Suprapubic skin (tissue), 4 donors: ENCODE results near the gene CLSTN3. TPM values are rescaled to one million over a fixed set of nuclear protein-coding genes. Genes with fewer than 3 reads are reported as not detected.

Source experiments
- DNase-seq, 2 donors: peaks; one replicate each; pipeline ENCODE4 v3.0.0-alpha.2; 2019; ENCODE audit warnings: low spot score in 2 of 2
- H3K27ac ChIP-seq: fragments of 200-600 bp; sonication (generic); one replicate; pipeline ENCODE4 v1.5.1; 2019
- H3K27me3 ChIP-seq: fragments of 200-600 bp; sonication (generic); one replicate; pipeline ENCODE4 v1.5.1; 2019
- H3K36me3 ChIP-seq: fragments of 200-600 bp; sonication (generic); one replicate; pipeline ENCODE4 v1.5.1; 2019
- H3K4me1 ChIP-seq: fragments of 200-600 bp; sonication (generic); one replicate; pipeline ENCODE4 v1.5.1; 2019
- H3K4me3 ChIP-seq: fragments of 200-600 bp; sonication (generic); one replicate; pipeline ENCODE4 v1.5.1; 2019; ENCODE audit warnings: mild to moderate bottlenecking
- H3K9me3 ChIP-seq: fragments of 200-600 bp; sonication (generic); one replicate; pipeline ENCODE4 v1.5.1; 2019
- CTCF ChIP-seq, 2 donors: fragments of 200-600 bp in 1 of 2; fragments of 450-650 bp in 1 of 2; sonication (generic) in 1 of 2; IDR thresholded peaks; one replicate each; pipeline ENCODE4 v1.5.1; 2016 to 2019; ENCODE audit warnings: antibody characterized with exemption in 2 of 2, mild to moderate bottlenecking in 1 of 2, moderate library complexity in 1 of 2
- EP300 ChIP-seq: sonication (generic); formaldehyde crosslinking; IDR thresholded peaks from one replicate; pipeline ENCODE4 v1.6.1; 2017; ENCODE audit warnings: antibody characterized with exemption
- POLR2A ChIP-seq, 2 donors: fragments of 450-650 bp; IDR thresholded peaks; one replicate each; pipeline ENCODE4 v1.6.1; 2017; ENCODE audit warnings: antibody characterized with exemption in 2 of 2, mild to moderate bottlenecking in 2 of 2, moderate library complexity in 2 of 2
- POLR2AphosphoS5 ChIP-seq, 3 donors: sonication (generic); formaldehyde crosslinking; IDR thresholded peaks; one replicate each; pipeline ENCODE4 v1.6.1; 2017; ENCODE audit warnings: antibody characterized with exemption in 3 of 3
- WGBS: methylation state at CpG from one replicate; pipeline ENCODE4 v1.1.5; 2018; 5-methylcytosine and 5-hydroxymethylcytosine counted together
- total RNA-seq, 4 donors: library from RNA; depleted of rRNA; stranded (reverse); fragments of >200 nt; gene quantifications; one replicate each; pipeline ENCODE4 v1.1.0, GENCODE V29; 2016

CLSTN3 gene
- total RNA-seq, 4 donors from 2014 or later: 29.9 to 69.8 (median 39.1) TPM

GRCh38 chr12:7158781-7159609 is 28.8 kb downstream of the CLSTN3 start:
- H3K4me1 ChIP-seq: peaks cover 41% of the 10 kb centered on the region
- WGBS: 53% methylated on average over 7 of the region's 10 CpGs
- no peak overlapping the region for H3K27ac ChIP-seq
- no peak for DNase-seq
- H3K9me3 ChIP-seq: no peaks in the 10 kb centered on the region
- peaks cover 3% of the 10 kb centered on the region for H3K36me3 ChIP-seq
- no peak overlapping the region for H3K4me3 ChIP-seq
- peaks cover 5% of the 10 kb centered on the region for H3K27me3 ChIP-seq
- TF ChIP-seq POLR2A (IDR thresholded peaks at IDR 0.05) (no peak), CTCF (IDR thresholded peaks at IDR 0.05) (no peak), POLR2AphosphoS5 (IDR thresholded peaks at IDR 0.05) (no peak)

GRCh38 chr12:7160183-7160582 is 30.0 kb downstream of the CLSTN3 start:
- Histone ChIP-seq H3K4me3 (no peak overlapping the region), H3K4me1 (peaks cover 30% of the 10 kb centered on the region), H3K36me3 (peaks cover 3% of the 10 kb centered on the region), H3K9me3 (no peaks in the 10 kb centered on the region), H3K27ac (no peak overlapping the region), H3K27me3 (peaks cover 10% of the 10 kb centered on the region)
- no peak for DNase-seq
- 79% methylated on average over 7 of the region's 7 CpGs for WGBS
- TF ChIP-seq POLR2AphosphoS5 (IDR thresholded peaks at IDR 0.05) (no peak), EP300 (no peak), POLR2A (IDR thresholded peaks at IDR 0.05) (no peak), CTCF (IDR thresholded peaks at IDR 0.05) (no peak)

- no peak overlapping the region for H3K27ac ChIP-seq
- H3K4me1 ChIP-seq: peaks cover 19% of the 10 kb centered on the region
- WGBS: 96% methylated on average over 4 of the region's 4 CpGs
- DNase-seq: no peak
- no peak overlapping the region for H3K4me3 ChIP-seq
- H3K36me3 ChIP-seq: no peaks in the 10 kb centered on the region
- no peaks in the 10 kb centered on the region for H3K9me3 ChIP-seq
- no peak for TF ChIP-seq EP300
- TF ChIP-seq POLR2AphosphoS5 (IDR thresholded peaks at IDR 0.05): no peak
- TF ChIP-seq POLR2A (IDR thresholded peaks at IDR 0.05): no peak
- peaks cover 10% of the 10 kb centered on the region for H3K27me3 ChIP-seq
Measured at GRCh38 chr12:7161327-7161726, 31.2 kb downstream of the CLSTN3 start.

- TF ChIP-seq POLR2AphosphoS5 (IDR thresholded peaks at IDR 0.05) (no peak), POLR2A (IDR thresholded peaks at IDR 0.05) (no peak), CTCF (IDR thresholded peaks at IDR 0.05) (no peak), EP300 (no peak)
- no peak for DNase-seq
- H3K4me1 ChIP-seq: peaks cover 14% of the 10 kb centered on the region
- WGBS: 80% methylated on average over 5 of the region's 5 CpGs
- H3K27me3 ChIP-seq: peaks cover 10% of the 10 kb centered on the region
- H3K36me3 ChIP-seq: no peaks in the 10 kb centered on the region
- no peak overlapping the region for H3K4me3 ChIP-seq
- H3K9me3 ChIP-seq: no peaks in the 10 kb centered on the region
- H3K27ac ChIP-seq: no peak overlapping the region
Measured at GRCh38 chr12:7161811-7162210, 31.6 kb downstream of the CLSTN3 start.

- TF ChIP-seq EP300: no peak
- no peak for TF ChIP-seq POLR2AphosphoS5 (IDR thresholded peaks at IDR 0.05)
- TF ChIP-seq CTCF (IDR thresholded peaks at IDR 0.05): peak; percentile 36 to 64
- no peak for DNase-seq
- peaks cover 10% of the 10 kb centered on the region for H3K27me3 ChIP-seq
- no peaks in the 10 kb centered on the region for H3K9me3 ChIP-seq
- peaks cover 7% of the 10 kb centered on the region for H3K4me1 ChIP-seq
- H3K27ac ChIP-seq: no peak overlapping the region
- no peak overlapping the region for H3K4me3 ChIP-seq
- H3K36me3 ChIP-seq: no peaks in the 10 kb centered on the region
- WGBS: 2% methylated on average over 18 of the region's 19 CpGs
Measured at GRCh38 chr12:7162691-7163114, 32.5 kb downstream of the CLSTN3 start.
